ENCODE measurements around the gene GPC6.

The GPC6 gene

GRCh38 chr13:94234738-94235137 lies 1008.1 kb downstream of the GPC6 start:
- DNase-seq: no peak

- no peak for DNase-seq
Observed at GRCh38 chr13:94236132-94236531, 1009.5 kb downstream of the GPC6 start.

DNA sequence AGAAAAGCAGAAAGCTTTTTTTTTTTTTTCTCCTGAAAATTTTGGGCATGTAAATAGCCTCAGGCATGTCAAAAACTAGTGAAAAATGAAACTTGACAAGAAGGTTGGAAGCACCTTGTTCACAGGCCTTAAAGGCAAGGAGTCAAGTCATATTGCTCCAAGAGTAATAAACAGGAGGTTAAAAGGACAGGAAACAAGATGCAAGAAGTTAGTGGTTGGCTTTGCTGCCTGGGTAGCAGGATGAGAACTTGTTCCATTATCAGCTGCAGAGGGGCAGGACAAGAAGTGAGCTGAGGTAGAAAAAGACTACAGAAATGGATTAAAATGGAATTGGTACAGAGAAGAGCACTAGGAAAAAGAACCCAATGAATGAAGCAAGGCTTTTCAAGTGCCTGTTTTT lies 1010.3 kb downstream of the GPC6 start:
- no peak for DNase-seq

GRCh38 chr13:94239135-94239534 lies 1012.5 kb downstream of the GPC6 start:
- DNase-seq: no peak

DNA sequence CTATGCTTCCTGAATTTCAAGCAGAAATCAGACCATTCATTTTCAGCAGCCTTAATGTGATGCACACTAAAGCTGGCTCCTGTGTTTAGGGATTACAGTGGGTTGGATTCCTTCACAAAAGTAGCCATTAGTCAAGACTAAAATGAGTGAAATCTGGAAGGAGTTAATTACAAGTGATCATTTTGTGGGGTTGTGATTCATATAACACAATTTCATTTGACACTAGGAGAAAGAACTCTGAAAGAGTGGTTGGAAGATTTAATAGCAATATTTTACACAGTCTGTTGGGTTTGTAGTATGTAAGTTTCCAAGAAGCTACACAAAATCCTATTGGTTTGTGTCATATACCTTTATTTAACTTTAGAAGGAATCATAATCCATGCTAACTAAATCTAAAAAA lies 1015.9 kb downstream of the GPC6 start:
- DNase-seq: no peak

- no peak for DNase-seq
Observed at GRCh38 chr13:94243551-94243950, 1016.9 kb downstream of the GPC6 start.

GRCh38 chr13:94246495-94246894 lies 1019.9 kb downstream of the GPC6 start:
- no peak for DNase-seq

DNA sequence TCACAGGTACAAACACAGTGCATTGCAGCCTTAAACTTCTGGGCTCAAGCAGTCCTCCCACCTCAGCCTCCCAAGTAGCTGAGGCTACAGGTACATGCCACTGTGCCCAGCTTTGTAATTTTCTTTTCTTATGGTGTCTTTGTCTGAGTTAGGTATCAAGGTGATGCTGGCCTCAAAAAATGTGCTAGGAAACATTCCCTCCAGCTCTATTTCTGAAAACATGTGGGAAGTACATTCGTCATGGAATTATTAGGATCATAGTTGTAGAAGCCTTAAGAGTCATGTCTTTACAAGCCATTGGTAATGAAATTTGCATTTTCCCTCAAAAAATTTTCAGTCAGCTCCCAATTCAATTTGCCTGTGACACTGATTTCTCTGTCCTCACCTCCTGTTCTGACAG lies 1021.3 kb downstream of the GPC6 start:
- no peak for DNase-seq

DNA sequence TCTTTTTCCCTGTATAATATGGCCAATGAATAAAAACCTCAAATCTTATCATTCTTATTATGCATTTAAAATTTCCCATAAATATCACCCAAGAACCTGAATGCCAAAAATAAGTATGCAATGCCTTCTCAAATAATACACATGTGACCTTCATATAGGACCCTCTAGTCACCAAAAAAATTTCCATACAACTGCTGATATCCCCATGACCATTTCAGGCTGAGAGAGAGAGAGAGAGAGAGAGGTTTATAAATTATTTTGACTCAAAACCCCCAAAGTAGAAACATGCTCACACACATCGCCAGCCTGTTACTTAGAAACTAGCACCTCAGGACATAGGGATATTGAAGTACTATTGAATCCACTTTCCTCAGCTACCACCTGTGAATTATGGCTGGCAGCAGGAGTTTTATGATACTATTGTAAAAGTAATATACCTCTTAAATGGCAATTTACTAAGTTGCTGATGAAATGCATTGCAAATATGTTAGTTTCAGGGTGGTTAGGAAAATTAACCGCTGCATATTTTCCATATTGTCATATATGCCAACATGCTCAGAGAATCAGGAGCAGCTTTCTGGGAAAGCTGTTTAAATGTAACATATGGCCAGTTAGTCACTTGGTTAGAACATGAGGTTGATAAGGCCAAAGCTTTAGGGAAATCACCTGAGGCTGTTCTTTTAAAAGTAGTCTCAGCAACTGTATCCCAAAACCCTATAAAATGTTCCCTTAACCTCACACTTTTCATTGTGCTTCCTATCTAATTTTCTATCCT lies 1022.0 kb downstream of the GPC6 start:
- DNase-seq: no peak

GRCh38 chr13:94249512-94249911 lies 1022.9 kb downstream of the GPC6 start:
- DNase-seq: peak; percentile 93

- DNase-seq: no peak
Observed at GRCh38 chr13:94251831-94252608, 1025.4 kb downstream of the GPC6 start.

GRCh38 chr13:94254737-94255136 lies 1028.1 kb downstream of the GPC6 start:
- DNase-seq: no peak

- DNase-seq: no peak
Observed at GRCh38 chr13:94256721-94257120, 1030.1 kb downstream of the GPC6 start.

DNA sequence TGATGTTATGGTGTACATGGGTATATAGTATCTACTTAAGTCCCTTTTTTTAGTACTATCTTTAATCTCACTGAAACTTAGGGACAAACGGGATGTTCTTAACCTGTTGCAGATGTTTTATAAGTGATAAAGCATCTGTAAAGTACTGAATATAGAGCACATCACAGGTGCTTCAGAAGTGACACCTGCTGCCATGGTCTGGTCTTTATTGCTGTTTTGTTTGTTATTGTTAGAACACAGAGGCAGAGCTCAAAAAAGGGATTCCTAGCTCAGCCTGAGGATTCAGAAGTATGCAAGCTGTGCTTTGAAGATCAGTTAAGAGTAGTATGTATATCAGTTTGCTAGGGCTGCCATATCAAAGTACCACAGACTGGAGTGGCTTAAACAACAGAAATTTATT lies 1033.4 kb downstream of the GPC6 start:
- DNase-seq: no peak

GRCh38 chr13:94261163-94261562 lies 1034.6 kb downstream of the GPC6 start:
- no peak for DNase-seq

GRCh38 chr13:94263038-94263437 lies 1036.4 kb downstream of the GPC6 start:
- peak; percentile 74 for DNase-seq

GRCh38 chr13:94267581-94268366 lies 1041.2 kb downstream of the GPC6 start:
- peak; percentile 9 for DNase-seq

- DNase-seq: no peak
Observed at GRCh38 chr13:94268661-94269060, 1042.1 kb downstream of the GPC6 start.

DNA sequence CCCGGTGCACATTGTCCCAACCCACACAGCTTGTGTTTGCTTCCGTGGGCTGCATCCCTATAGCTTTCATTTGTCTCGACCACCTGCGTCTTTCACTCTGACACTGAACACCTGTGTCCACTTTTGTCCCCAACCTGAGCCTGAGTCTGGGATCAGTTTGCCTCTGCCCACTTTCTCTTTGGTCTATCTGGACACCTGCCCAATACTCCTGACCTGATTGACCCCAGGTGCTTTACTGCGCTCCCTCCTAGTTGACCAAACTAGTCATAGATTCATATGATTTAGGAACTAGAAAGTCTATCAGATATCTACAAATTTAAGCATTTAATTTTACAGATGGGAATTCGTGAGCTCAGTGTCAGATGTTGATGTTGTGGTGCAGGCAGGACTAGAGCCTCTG lies 1043.0 kb downstream of the GPC6 start:
- DNase-seq: peak; percentile 96

- no peak for DNase-seq
Observed at GRCh38 chr13:94270556-94270955, 1043.9 kb downstream of the GPC6 start.

GRCh38 chr13:94272038-94272437 lies 1045.4 kb downstream of the GPC6 start:
- no peak for DNase-seq

- no peak for DNase-seq
Observed at GRCh38 chr13:94280349-94280748, 1053.7 kb downstream of the GPC6 start.

DNA sequence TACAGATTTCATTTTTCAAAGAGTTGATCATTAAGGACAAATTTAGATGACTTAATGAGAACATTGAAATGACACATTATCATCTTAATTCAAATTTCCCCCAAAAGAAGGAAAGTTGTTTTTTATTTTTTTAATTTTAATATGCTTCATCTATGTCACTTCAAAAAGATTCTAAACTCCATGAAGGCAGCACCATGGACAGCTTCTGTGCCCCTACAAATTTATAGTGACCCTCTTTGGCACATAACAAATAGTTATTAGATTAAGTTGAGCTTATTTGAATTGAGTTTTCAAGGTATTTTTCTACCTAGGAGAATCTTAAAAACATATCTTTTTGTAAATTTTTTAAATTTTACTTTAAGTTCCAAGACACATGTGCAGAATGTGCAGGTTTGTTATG lies 1054.2 kb downstream of the GPC6 start:
- DNase-seq: no peak

DNA sequence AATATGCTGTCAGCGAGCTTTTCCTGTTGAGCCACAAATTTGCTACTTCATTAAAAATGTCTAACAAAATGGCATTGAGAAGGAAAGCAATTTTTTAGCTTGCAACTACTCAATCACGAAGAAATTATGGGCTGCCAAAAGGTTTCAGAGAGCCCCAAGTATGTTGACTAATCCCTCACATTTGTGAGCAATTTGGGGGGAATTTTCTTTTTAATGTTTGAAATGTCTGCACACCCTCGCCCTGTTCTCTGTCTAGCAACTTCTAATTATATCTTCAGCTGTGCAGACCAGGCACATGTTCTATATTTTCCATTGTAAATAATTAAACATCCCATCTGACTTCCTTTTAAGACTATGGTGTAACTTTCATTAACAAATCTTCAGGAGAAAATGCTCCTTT lies 1060.0 kb downstream of the GPC6 start:
- DNase-seq: no peak
